H1 (cell line): ENCODE results near the gene GMPR2. TPM values are rescaled to one million over a fixed set of nuclear protein-coding genes. Genes with fewer than 3 reads are reported as not detected.

Experiments used
- CTCF ChIA-PET: fragments of 300-600 bp; sonication (Branson Sonifier 250); formaldehyde crosslinking; loops from one replicate; lab custom pipeline; 2021; ENCODE audit not compliant: partially characterized antibody; lab: Charles Lee
- POLR2A ChIA-PET: fragments of 300-600 bp; sonication (Branson Sonifier 250); formaldehyde crosslinking; loops from one replicate; lab custom pipeline; 2021; ENCODE audit warnings: inconsistent platforms; ENCODE audit not compliant: partially characterized antibody; lab: Charles Lee
- DNase-seq, 2 experiments: peaks; one replicate each; pipeline versions ENCODE4 v3.0.0 to v3.0.0-alpha.2; 2010 to 2022; ENCODE audit warnings: low spot score in 2 of 2, low read depth in 1 of 2, mixed read lengths in 1 of 2
- FAIRE-seq: peaks from 2 replicates; lab custom pipeline; 2011; peaks lifted over from hg19 to GRCh38; lab: Jason Lieb, UNC
- H2AFZ ChIP-seq: 2 replicates; pipeline ENCODE4 v1.8.1; 2012; ENCODE audit warnings: low read length, inconsistent platforms
- H2AK5ac ChIP-seq: 2 replicates; pipeline ENCODE4 v1.6.1; 2013; ENCODE audit warnings: low read depth, low read length
- H2BK120ac ChIP-seq: replicated peaks from 2 replicates; pipeline ENCODE3; 2013; ENCODE audit warnings: low read depth, low read length, inconsistent platforms
- H2BK12ac ChIP-seq: 2 replicates; pipeline ENCODE4 v1.6.1; 2013; ENCODE audit warnings: low read depth, low read length
- H2BK15ac ChIP-seq: 2 replicates; pipeline ENCODE4 v1.6.1; 2013; ENCODE audit warnings: low read length
- H2BK20ac ChIP-seq: 2 replicates; pipeline ENCODE4 v1.6.1; 2013; ENCODE audit warnings: low read length
- H2BK5ac ChIP-seq: 2 replicates; pipeline ENCODE4 v1.6.1; 2013; ENCODE audit warnings: low read depth, low read length
- H3K14ac ChIP-seq: 2 replicates; pipeline ENCODE4 v1.6.1; 2013; ENCODE audit warnings: inconsistent platforms; ENCODE audit not compliant: insufficient read length
- H3K18ac ChIP-seq: 2 replicates; pipeline ENCODE4 v1.6.1; 2013; ENCODE audit warnings: low read length; ENCODE audit errors: extremely low read depth
- H3K23ac ChIP-seq: 2 replicates; pipeline ENCODE4 v1.6.1; 2013; ENCODE audit warnings: inconsistent platforms; ENCODE audit not compliant: insufficient read length
- H3K23me2 ChIP-seq: 2 replicates; pipeline ENCODE4 v1.6.1; 2013; ENCODE audit warnings: low read depth, low read length
- H3K27ac ChIP-seq: 2 replicates; pipeline ENCODE4 v1.6.1; 2011; ENCODE audit warnings: low read depth, low read length, inconsistent platforms
- H3K27me3 ChIP-seq, 4 experiments: replicated peaks in 1 of 4; 1 replicate in 1 of 4; 2 replicates in 3 of 4; pipeline versions ENCODE4 v1.6.1 to v1.8.1; 2011 to 2013; ENCODE audit warnings: low read length in 3 of 4, mild to moderate bottlenecking in 3 of 4, inconsistent platforms in 2 of 4, mixed read lengths in 2 of 4, moderate library complexity in 1 of 4; ENCODE audit not compliant: control insufficient read depth in 3 of 4, insufficient read depth in 3 of 4; ENCODE audit errors: extremely low read depth in 1 of 4
- H3K36me3 ChIP-seq, 4 experiments: 2 replicates each; pipeline versions ENCODE4 v1.6.1 to v1.8.1; 2011 to 2013; ENCODE audit warnings: mild to moderate bottlenecking in 4 of 4, low read length in 3 of 4, moderate library complexity in 2 of 4, control low read depth in 1 of 4, inconsistent platforms in 1 of 4; ENCODE audit not compliant: insufficient read depth in 4 of 4, control insufficient read depth in 2 of 4
- H3K4ac ChIP-seq: replicated peaks from 2 replicates; pipeline ENCODE3; 2013; ENCODE audit warnings: low read length, low read depth, mixed read lengths, inconsistent platforms; ENCODE audit not compliant: insufficient read length
- H3K4me1 ChIP-seq, 4 experiments: replicated peaks in 1 of 4; 1 replicate in 1 of 4; 2 replicates in 3 of 4; pipeline versions ENCODE4 v1.6.1 to v1.8.1; 2011 to 2013; ENCODE audit warnings: low read length in 3 of 4, inconsistent platforms in 2 of 4, mixed read lengths in 1 of 4; ENCODE audit not compliant: insufficient read depth in 4 of 4, control insufficient read depth in 3 of 4
- H3K4me2 ChIP-seq, 2 experiments: 2 replicates each; pipeline versions ENCODE4 v1.6.1 to v1.8.1; 2011 to 2013; ENCODE audit warnings: low read depth in 2 of 2, low read length in 2 of 2, control low read depth in 1 of 2, inconsistent platforms in 1 of 2, mild to moderate bottlenecking in 1 of 2; ENCODE audit not compliant: insufficient read depth in 1 of 2
- H3K4me3 ChIP-seq, 4 experiments: fragments of 200-600, 300-600 bp in 1 of 4; sonication (generic), shearing (Covaris generic), sonication (Bioruptor Twin) in 1 of 4; 2 replicates each; pipeline versions ENCODE4 v1.5.1 to v1.8.1; 2011 to 2016; ENCODE audit warnings: low read length in 4 of 4, low read depth in 3 of 4, control low read depth in 2 of 4, inconsistent platforms in 2 of 4, mild to moderate bottlenecking in 2 of 4, mixed read lengths in 1 of 4, moderate library complexity in 1 of 4; ENCODE audit not compliant: insufficient read depth in 2 of 4; ENCODE audit errors: extremely low read depth in 1 of 4
- H3K56ac ChIP-seq: replicated peaks from 2 replicates; pipeline ENCODE3; 2013; ENCODE audit warnings: low read depth, mild to moderate bottlenecking, mixed read lengths, low read length, inconsistent platforms; ENCODE audit not compliant: insufficient read length
- H3K79me1 ChIP-seq: 2 replicates; pipeline ENCODE4 v1.6.1; 2013; ENCODE audit warnings: low read depth, low read length, control low read depth
- H3K79me2 ChIP-seq, 2 experiments: 2 replicates each; pipeline versions ENCODE4 v1.6.1 to v1.8.1; 2012 to 2013; ENCODE audit warnings: low read length in 2 of 2, mild to moderate bottlenecking in 2 of 2, inconsistent platforms in 1 of 2; ENCODE audit not compliant: insufficient read depth in 2 of 2, control insufficient read depth in 1 of 2
- H3K9ac ChIP-seq, 4 experiments: replicated peaks in 1 of 4; 1 replicate in 1 of 4; 2 replicates in 3 of 4; pipeline versions ENCODE4 v1.6.1 to v1.8.1; 2011 to 2013; ENCODE audit warnings: low read depth in 3 of 4, low read length in 3 of 4, control low read depth in 2 of 4, mild to moderate bottlenecking in 2 of 4, moderate library complexity in 2 of 4, inconsistent platforms in 1 of 4; ENCODE audit errors: extremely low read depth in 1 of 4
- H3K9me3 ChIP-seq, 2 experiments: 2 replicates each; pipeline versions ENCODE4 v1.6.1 to v1.8.1; 2012 to 2013; ENCODE audit warnings: mild to moderate bottlenecking in 2 of 2, moderate library complexity in 2 of 2, control low read depth in 1 of 2, inconsistent platforms in 1 of 2, low read depth in 1 of 2, low read length in 1 of 2, mixed read lengths in 1 of 2; ENCODE audit not compliant: insufficient read depth in 2 of 2
- H4K20me1 ChIP-seq, 2 experiments: replicated peaks in 1 of 2; 2 replicates each; pipeline versions ENCODE3 to v1.8.1; 2011 to 2013; ENCODE audit warnings: inconsistent platforms in 2 of 2, low read length in 2 of 2, mild to moderate bottlenecking in 1 of 2; ENCODE audit not compliant: insufficient read depth in 2 of 2, control insufficient read depth in 1 of 2
- H4K5ac ChIP-seq: 2 replicates; pipeline ENCODE4 v1.6.1; 2013; ENCODE audit warnings: low read length, low read depth, mixed read lengths, inconsistent platforms; ENCODE audit not compliant: insufficient read length
- H4K8ac ChIP-seq: 2 replicates; pipeline ENCODE4 v1.8.0; 2013; ENCODE audit warnings: mild to moderate bottlenecking, moderate library complexity, low read length, inconsistent platforms; ENCODE audit not compliant: insufficient read depth; ENCODE audit errors: extremely low read depth
- H4K91ac ChIP-seq: replicated peaks from 2 replicates; pipeline ENCODE3; 2013; ENCODE audit warnings: low read length, mixed read lengths, inconsistent platforms; ENCODE audit not compliant: insufficient read length
- CHD1 ChIP-seq: IDR thresholded peaks from 2 replicates; pipeline ENCODE4 v1.6.1; 2012; ENCODE audit warnings: low read depth, low read length, improper control_type of control experiment
- CTBP2 ChIP-seq: IDR thresholded peaks from 2 replicates; pipeline ENCODE4 v1.7.0; 2011; ENCODE audit warnings: borderline replicate concordance, mild to moderate bottlenecking, moderate library complexity, mixed read lengths, low read length; ENCODE audit not compliant: insufficient read depth, insufficient read length
- EP300 ChIP-seq, 2 experiments: IDR thresholded peaks; 1 replicate in 1 of 2; 2 replicates in 1 of 2; pipeline ENCODE4 v1.6.1; 2011 to 2012; ENCODE audit warnings: low read depth in 2 of 2, low read length in 2 of 2, mild to moderate bottlenecking in 2 of 2, borderline replicate concordance in 1 of 2, inconsistent platforms in 1 of 2, moderate library complexity in 1 of 2
- GTF2F1 ChIP-seq: IDR thresholded peaks from 2 replicates; pipeline ENCODE4 v1.6.1; 2012; ENCODE audit warnings: low read depth, low read length, improper control_type of control experiment, borderline replicate concordance
- POLR2A ChIP-seq, 2 experiments: IDR thresholded peaks; 1 replicate in 1 of 2; 2 replicates in 1 of 2; pipeline ENCODE4 v1.6.1; 2011; ENCODE audit warnings: low read depth in 2 of 2, low read length in 2 of 2, mild to moderate bottlenecking in 2 of 2; ENCODE audit errors: control extremely low read depth in 1 of 2
- SP1 ChIP-seq: IDR thresholded peaks from 2 replicates; pipeline ENCODE4 v1.6.1; 2011; ENCODE audit warnings: low read depth, low read length
- TBP ChIP-seq: IDR thresholded peaks from 2 replicates; pipeline ENCODE4 v1.6.1; 2011; ENCODE audit warnings: low read depth, low read length, improper control_type of control experiment
- ZNF274 ChIP-seq: IDR thresholded peaks from 2 replicates; pipeline ENCODE4 v1.7.0; 2012; ENCODE audit warnings: low read length, borderline replicate concordance; ENCODE audit errors: extremely low read depth
- WGBS, 2 experiments: shearing (Covaris generic) in 1 of 2; methylation state at CpG; one replicate each; pipeline versions ENCODE4 v1.1.6 to v1.1.7; 2013 to 2015; ENCODE audit warnings: low lambda C conversion rate in 2 of 2, mixed read lengths in 2 of 2, inconsistent platforms in 1 of 2, low coverage in 1 of 2, missing lambda C conversion rate in 1 of 2; ENCODE audit not compliant: insufficient replicate concordance in 2 of 2, insufficient coverage in 1 of 2, insufficient read length in 1 of 2; ENCODE audit errors: extremely low coverage in 1 of 2, missing lambda C conversion rate in 1 of 2; 5-methylcytosine and 5-hydroxymethylcytosine counted together
- polyA plus RNA-seq, 7 experiments: library from polyadenylated mRNA; depleted of rRNA in 3 of 7; stranded (reverse) in 5 of 7; unstranded in 2 of 7; fragments of >200 nt in 5 of 7; fragments of 200-250 nt in 2 of 7; gene quantifications; 1 replicate in 5 of 7; 2 replicates in 1 of 7; 4 replicates in 1 of 7; pipeline versions ENCODE4 v1.2.1 to v1.2.3, GENCODE V29; 2011 to 2013; ENCODE audit warnings: missing spikeins in 2 of 7, mixed read lengths in 2 of 7
- total RNA-seq: library from RNA; stranded (reverse); fragmentation: NEBNext Ultra II Directional; extraction: Animal tissue kit (Norgen Biotek cat#: 25700); gene quantifications from 2 replicates; pipeline ENCODE4 v1.2.1, GENCODE V29; 2021
- TF ChIP-seq, protein P1 (sequence below): IDR thresholded peaks from 2 replicates; pipeline ENCODE4 v1.6.1; 2012; ENCODE audit warnings: low read length, inconsistent platforms

Gene GMPR2
- total and polyA plus RNA-seq, 2 of the 8 experiments (the other 6 are each of a cell fraction or from before 2014, with no cell fraction given): 61.6 to 85.3 TPM

- H3K4me2 ChIP-seq: no peak overlapping the region
- no peak overlapping the region for H2AK5ac ChIP-seq
- H3K4me3 ChIP-seq: no peak overlapping the region
- H4K20me1 ChIP-seq: peaks cover 3 to 14% of the 10 kb centered on the region in 2 experiments
- peaks cover 18 to 58% (median 48%) of the 10 kb centered on the region in 4 experiments for H3K36me3 ChIP-seq
- H3K79me2 ChIP-seq: peaks cover under 1 to 22% of the 10 kb centered on the region in 2 experiments; a peak in 3 of 4 replicates
- H4K5ac ChIP-seq: no peak overlapping the region
- peaks cover 2 to 14% (median 4%) of the 10 kb centered on the region in 4 experiments; a peak in 5 of 7 replicates for H3K4me1 ChIP-seq
- no peaks in the 10 kb centered on the region for H3K9me3 ChIP-seq
- peaks cover 11% of the 10 kb centered on the region for H3K23me2 ChIP-seq
- H2BK120ac ChIP-seq: no peak overlapping the region
- DNase-seq (no peak), FAIRE-seq (no peak)
- H3K9ac ChIP-seq: no peak overlapping the region; a peak in 1 of 7 replicates
- H2BK20ac ChIP-seq: no peak overlapping the region
- H3K27me3 ChIP-seq: no peaks in the 10 kb centered on the region; a peak in 1 of 7 replicates
- no peak overlapping the region for H3K14ac ChIP-seq
- TF ChIP-seq EP300 (IDR thresholded peaks at IDR 0.05; ENCODE audit: borderline replicate concordance in 1 of 2, low read depth in 2 of 2, low read length in 2 of 2): no peak
- TF ChIP-seq ZNF274: no peak
- no peak for TF ChIP-seq SP1
- no peak for TF ChIP-seq POLR2A (IDR thresholded peaks at IDR 0.05; ENCODE audit: control extremely low read depth in 1 of 2, low read depth in 2 of 2, low read length in 2 of 2)
- TF ChIP-seq, protein P1, sequence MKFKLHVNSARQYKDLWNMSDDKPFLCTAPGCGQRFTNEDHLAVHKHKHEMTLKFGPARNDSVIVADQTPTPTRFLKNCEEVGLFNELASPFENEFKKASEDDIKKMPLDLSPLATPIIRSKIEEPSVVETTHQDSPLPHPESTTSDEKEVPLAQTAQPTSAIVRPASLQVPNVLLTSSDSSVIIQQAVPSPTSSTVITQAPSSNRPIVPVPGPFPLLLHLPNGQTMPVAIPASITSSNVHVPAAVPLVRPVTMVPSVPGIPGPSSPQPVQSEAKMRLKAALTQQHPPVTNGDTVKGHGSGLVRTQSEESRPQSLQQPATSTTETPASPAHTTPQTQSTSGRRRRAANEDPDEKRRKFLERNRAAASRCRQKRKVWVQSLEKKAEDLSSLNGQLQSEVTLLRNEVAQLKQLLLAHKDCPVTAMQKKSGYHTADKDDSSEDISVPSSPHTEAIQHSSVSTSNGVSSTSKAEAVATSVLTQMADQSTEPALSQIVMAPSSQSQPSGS: no peak
- TF ChIP-seq CHD1: no peak
- TF ChIP-seq GTF2F1: no peak
- TF ChIP-seq TBP: no peak
- no peak for TF ChIP-seq CTBP2
- no peaks in the 10 kb centered on the region; the same call in none of the 2 replicates for H3K79me1 ChIP-seq
- POLR2A ChIA-PET: interaction anchor here (0.7 to 5.1 kb wide), 8 partner anchors 10 to 1141 kb away, joined by 3 to 19 read pairs (median 4); partner anchors contain the start of genes ACIN1, C14orf119, MDP1 and RABGGTA
- CTCF ChIA-PET: interaction anchor here (1.3 to 1.9 kb wide), 6 partner anchors 20 to 96 kb away, joined by 3 to 8 read pairs (median 6); partner anchors contain the start of gene MDP1
- no peak overlapping the region for H3K56ac ChIP-seq
- H3K27ac ChIP-seq: no peak overlapping the region
- H3K4ac ChIP-seq: no peak overlapping the region
- H3K18ac ChIP-seq: no peak overlapping the region
- no peak overlapping the region for H2BK5ac ChIP-seq
- no peak overlapping the region for H2BK15ac ChIP-seq
- H4K91ac ChIP-seq: no peak overlapping the region
- no peak overlapping the region for H3K23ac ChIP-seq
- H2AFZ ChIP-seq: no peak overlapping the region
- H2BK12ac ChIP-seq: no peak overlapping the region
- 86% methylated on average over 5 of the region's 5 CpGs; no CpG with 5 or more reads in 1 of the 2 experiments for WGBS, 2 experiments
- no peak overlapping the region for H4K8ac ChIP-seq
Measured at GRCh38 chr14:24235804-24236688, 3.3 kb downstream of the GMPR2 start.
